Mucosa of descending colon (tissue), 3 donors: ENCODE data around the gene CASZ1. TPM values are rescaled to one million over a fixed set of nuclear protein-coding genes. Genes with fewer than 3 reads are reported as not detected.
A peak's percentile ranks its signal among the peaks of the same experiment; 100 is the strongest.

Experiments
- ATAC-seq: fragments of 200-7000 bp; cut with Tn5 transposase; one replicate; pipeline ENCODE4 v1.9.1; 2020; ENCODE audit warnings: mild to moderate bottlenecking, moderate library complexity
- DNase-seq, 3 donors: peaks; one replicate each; pipeline ENCODE4 v3.0.0-alpha.2; 2020
- H3K36me3 ChIP-seq: fragments of 200-600 bp; one replicate; pipeline ENCODE4 v1.8.0; 2021; ENCODE audit warnings: low read depth, mild to moderate bottlenecking
- H3K4me1 ChIP-seq: fragments of 200-600 bp; one replicate; pipeline ENCODE4 v1.8.0; 2021; ENCODE audit warnings: low read depth, mild to moderate bottlenecking
- H3K4me3 ChIP-seq: fragments of 200-600 bp; one replicate; pipeline ENCODE4 v1.8.0; 2021; ENCODE audit warnings: mild to moderate bottlenecking
- H3K9me3 ChIP-seq: fragments of 200-600 bp; one replicate; pipeline ENCODE4 v1.8.0; 2021; ENCODE audit warnings: mild to moderate bottlenecking
- intact Hi-C, 2 donors: fragments of 100-400 bp; cut with DNase I in 1 of 2; cut with micrococcal nuclease in 1 of 2; formaldehyde crosslinking; loops; one replicate each; pipeline versions ENCODE4 v1.11.0 to v1.11.1; 2022; cut with DNase I, micrococcal nuclease
- total RNA-seq, 3 donors: library from RNA; stranded (reverse); fragmentation: NEBNext Ultra II Directional in 2 of 3; extraction: Animal tissue kit (Norgen Biotek cat#: 25700) in 2 of 3; gene quantifications; one replicate each; pipeline versions ENCODE4 v1.2.1 to v1.2.4, GENCODE V29; 2021 to 2023
- TF ChIP-seq, protein P1 (sequence below): fragments of 200-600 bp; IDR thresholded peaks from one replicate; pipeline ENCODE4 v1.8.0; 2022; ENCODE audit warnings: antibody characterized with exemption, mild to moderate bottlenecking
- donor health status: DM: no; HTN: no; CAD: no; lungs with moderate emphysema.
- donor health status: DM: no; HTN: no; CAD: no.
- donor health status: DM: no; HTN: yes; CAD: no.

The CASZ1 gene
- total RNA-seq, 3 donors from 2014 or later = 66.5 to 110 (median 84.5) TPM

DNA sequence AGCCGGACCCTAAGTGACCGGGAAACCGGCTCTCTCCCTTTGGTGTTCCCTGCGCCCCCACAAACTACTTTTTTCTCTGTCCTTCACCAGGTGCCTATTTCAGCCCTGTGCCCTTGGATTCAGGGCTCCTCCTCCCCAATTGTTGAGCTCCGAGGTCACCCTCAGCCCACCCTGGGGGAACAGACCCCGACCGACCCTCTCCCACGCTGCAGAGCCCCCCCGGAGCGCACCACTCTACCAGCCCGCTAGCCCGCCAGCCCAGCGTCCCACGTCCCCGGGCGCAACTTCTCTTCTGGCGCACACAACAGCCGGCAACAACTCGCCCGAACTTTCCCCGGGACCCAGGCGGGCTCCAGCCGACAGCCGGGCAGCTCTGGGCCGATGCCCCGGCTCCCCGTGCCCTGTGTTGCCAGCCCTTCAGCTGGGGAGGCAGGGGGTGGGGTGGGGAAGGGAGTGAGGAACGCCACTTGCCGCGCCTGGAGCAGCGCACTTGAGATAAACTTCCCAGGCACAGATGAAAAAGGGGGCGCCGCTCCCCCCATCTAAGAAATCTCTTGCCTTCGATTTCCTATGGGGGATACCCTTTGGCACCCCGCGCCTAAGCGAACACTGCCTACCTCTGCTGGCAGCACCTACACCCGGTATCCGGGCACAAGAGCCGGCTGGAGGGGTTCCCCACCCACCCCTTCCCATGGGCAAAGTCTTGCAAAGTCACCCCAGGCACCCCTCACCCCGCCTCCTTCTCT lies 997 bp downstream of the CASZ1 start:
- Histone ChIP-seq H3K36me3 (no peaks in the 10 kb centered on the region), H3K4me3 (peak overlapping the region; percentile 54), H3K4me1 (peaks cover 17% of the 10 kb centered on the region), H3K9me3 (no peaks in the 10 kb centered on the region)
- ATAC-seq = peak; percentile 16
- intact Hi-C loops = loop anchor here in 1 of 2 donors (10.0 kb wide), 1 partner anchor 101 kb away; no protein-coding TSS in a partner anchor
- peak in 2 of 3 donors; percentile 53 to 69 for DNase-seq
- TF ChIP-seq, protein P1, sequence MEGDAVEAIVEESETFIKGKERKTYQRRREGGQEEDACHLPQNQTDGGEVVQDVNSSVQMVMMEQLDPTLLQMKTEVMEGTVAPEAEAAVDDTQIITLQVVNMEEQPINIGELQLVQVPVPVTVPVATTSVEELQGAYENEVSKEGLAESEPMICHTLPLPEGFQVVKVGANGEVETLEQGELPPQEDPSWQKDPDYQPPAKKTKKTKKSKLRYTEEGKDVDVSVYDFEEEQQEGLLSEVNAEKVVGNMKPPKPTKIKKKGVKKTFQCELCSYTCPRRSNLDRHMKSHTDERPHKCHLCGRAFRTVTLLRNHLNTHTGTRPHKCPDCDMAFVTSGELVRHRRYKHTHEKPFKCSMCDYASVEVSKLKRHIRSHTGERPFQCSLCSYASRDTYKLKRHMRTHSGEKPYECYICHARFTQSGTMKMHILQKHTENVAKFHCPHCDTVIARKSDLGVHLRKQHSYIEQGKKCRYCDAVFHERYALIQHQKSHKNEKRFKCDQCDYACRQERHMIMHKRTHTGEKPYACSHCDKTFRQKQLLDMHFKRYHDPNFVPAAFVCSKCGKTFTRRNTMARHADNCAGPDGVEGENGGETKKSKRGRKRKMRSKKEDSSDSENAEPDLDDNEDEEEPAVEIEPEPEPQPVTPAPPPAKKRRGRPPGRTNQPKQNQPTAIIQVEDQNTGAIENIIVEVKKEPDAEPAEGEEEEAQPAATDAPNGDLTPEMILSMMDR = no peak

DNA sequence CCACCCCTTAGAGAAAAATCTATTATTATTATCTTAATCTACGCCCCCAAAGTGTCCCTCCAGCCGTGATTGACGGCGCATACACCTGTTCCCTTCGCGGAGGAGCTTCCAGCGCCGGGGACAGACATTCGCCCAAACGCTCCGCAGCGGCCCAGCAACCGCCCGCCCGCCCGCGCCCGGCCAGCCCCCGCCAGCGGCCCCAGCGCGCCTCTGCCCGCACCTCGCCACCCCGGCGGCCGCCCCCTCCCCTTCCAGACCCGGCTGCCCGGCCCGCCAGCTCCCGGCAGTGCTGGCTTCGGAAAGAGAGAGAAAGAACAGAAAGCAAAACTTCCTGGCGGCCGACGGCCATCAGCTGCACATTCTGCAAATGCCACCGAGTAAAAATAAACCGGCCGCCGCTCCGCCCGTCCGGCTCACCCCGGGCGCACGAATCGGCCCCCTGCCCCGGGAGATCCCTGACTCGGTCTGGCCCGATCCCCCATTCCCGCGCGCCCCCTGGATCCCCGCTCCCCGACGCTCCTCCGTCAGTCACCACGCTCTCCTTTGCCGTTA lies 1.6 kb downstream of the CASZ1 start:
- DNase-seq (no peak), ATAC-seq (no peak)
- no peaks in the 10 kb centered on the region for H3K9me3 ChIP-seq
- peaks cover 17% of the 10 kb centered on the region for H3K4me1 ChIP-seq
- intact Hi-C loops = loop anchor here in 1 of 2 donors (10.0 kb wide), 1 partner anchor 100 kb away; no protein-coding TSS in a partner anchor
- H3K4me3 ChIP-seq = peak overlapping the region; percentile 54
- TF ChIP-seq, protein P1 = no peak
- no peaks in the 10 kb centered on the region for H3K36me3 ChIP-seq

DNA sequence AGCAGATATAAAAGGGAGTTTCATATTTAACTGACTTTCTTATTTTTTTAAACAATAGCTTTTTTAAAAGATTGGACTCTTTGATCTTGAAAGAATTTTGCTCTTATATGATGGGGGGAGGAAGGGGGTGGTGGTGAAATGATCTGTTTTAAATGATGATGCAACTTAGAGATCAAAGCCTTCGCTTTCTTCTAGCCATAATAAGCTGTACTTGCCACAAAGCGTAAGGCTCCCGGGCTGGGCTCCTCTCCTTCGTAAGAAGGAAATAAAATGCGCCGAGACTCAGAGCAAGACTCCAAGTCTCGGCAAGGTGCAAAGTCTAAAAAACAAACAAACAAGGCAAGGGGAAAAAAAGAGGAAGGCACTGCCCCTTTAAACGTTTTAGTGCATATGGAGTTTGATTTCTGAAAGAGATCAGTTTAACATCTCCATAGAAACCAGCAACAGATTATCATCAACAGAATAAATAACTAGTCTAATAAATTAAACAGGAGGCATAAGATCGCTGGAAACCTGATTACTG lies 3.3 kb downstream of the CASZ1 start:
- peaks cover 17% of the 10 kb centered on the region for H3K4me1 ChIP-seq
- H3K9me3 ChIP-seq = no peaks in the 10 kb centered on the region
- TF ChIP-seq, protein P1 = no peak
- intact Hi-C loops = loop anchor here in 1 of 2 donors (10.0 kb wide), 1 partner anchor 98 kb away; no protein-coding TSS in a partner anchor
- no peaks in the 10 kb centered on the region for H3K36me3 ChIP-seq
- DNase-seq (peak; percentile 70 to 82 (median 81)), ATAC-seq (peak; percentile 58)
- no peak overlapping the region for H3K4me3 ChIP-seq

DNA sequence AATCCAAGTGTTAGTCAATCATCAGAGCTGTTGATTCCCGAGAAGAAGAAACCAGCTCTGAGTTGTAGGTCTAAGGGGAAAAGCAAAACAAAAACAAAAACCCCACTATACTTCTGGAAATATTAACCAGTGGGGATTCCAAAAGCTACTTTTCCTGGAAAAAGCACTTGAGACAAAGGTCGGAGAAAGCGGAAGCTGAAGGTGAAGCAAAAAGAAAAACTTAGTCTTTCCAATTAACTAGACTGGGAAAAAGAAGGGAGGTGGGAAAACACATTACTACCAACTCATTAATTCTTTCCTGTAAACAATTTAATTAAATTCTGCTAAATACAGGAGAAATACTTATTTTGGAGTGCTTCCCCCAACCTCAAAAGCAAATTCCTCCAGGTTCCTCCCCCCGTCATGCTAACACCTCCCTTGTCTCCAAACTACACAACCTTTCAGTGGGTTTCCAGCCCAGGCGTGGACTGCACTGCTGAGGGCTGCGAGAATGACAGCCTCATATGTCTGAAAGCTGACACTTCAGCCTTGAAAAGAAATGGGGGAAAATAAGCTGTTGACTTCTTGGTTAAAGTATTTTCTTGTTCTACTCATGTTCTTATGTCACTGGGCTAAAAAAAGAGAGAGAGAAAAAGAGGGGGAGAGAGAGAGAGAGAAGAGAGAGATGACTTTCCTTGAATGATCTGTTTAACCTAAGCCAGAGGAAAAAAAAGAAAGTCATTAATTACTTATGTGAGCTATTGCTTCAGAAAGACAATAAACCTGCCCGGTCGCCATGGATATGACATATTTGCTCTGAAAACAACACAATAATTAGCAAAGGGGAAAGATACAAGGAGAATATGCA lies 5.1 kb downstream of the CASZ1 start:
- intact Hi-C loops = loop anchor here in 1 of 2 donors (10.0 kb wide), 1 partner anchor 97 kb away; no protein-coding TSS in a partner anchor
- no peaks in the 10 kb centered on the region for H3K9me3 ChIP-seq
- H3K36me3 ChIP-seq = no peaks in the 10 kb centered on the region
- TF ChIP-seq, protein P1 = no peak
- no peak for DNase-seq
- peaks cover 13% of the 10 kb centered on the region for H3K4me1 ChIP-seq
- ATAC-seq = peak; percentile 6
- H3K4me3 ChIP-seq = no peak overlapping the region
